IMR-90 (cell line): ENCODE measurements around the gene AMZ1. TPM values are rescaled to one million over a fixed set of nuclear protein-coding genes. Genes with fewer than 3 reads are reported as not detected.

Experiments
- ATAC-seq: fragments of 200-7000 bp; cut with Tn5 transposase; 2 replicates; pipeline ENCODE4 v1.9.1; 2020; ENCODE audit warnings: low read depth, mild to moderate bottlenecking, moderate library complexity
- BruUV-seq: library from RNA; stranded (reverse); fragments of 400-500 nt; replicated peaks from 2 replicates; lab custom pipeline; 2021; lab: Mats Ljungman, UMichigan
- CTCF ChIA-PET: fragments of 300-600 bp; formaldehyde crosslinking; extraction: SDS; loops from one replicate; lab custom pipeline; 2021; ENCODE audit warnings: antibody characterized with exemption; lab: Yijun Ruan, JAX
- POLR2A ChIA-PET: fragments of 300-600 bp; sonication (Branson Sonifier 250); formaldehyde crosslinking; loops from one replicate; lab custom pipeline; 2022; ENCODE audit warnings: antibody characterized with exemption; ENCODE audit not compliant: unreplicated experiment; lab: Charles Lee
- DNase-seq: peaks from one replicate; pipeline ENCODE4 v3.0.0; 2013
- H2AFZ ChIP-seq: replicated peaks from 2 replicates; pipeline ENCODE3; 2013; ENCODE audit warnings: low read length, mild to moderate bottlenecking; ENCODE audit not compliant: poor library complexity
- H2AK5ac ChIP-seq: 2 replicates; pipeline ENCODE4 v1.6.1; 2013; ENCODE audit warnings: low read depth, low read length, inconsistent platforms
- H2AK9ac ChIP-seq: replicated peaks from 2 replicates; pipeline ENCODE3; 2013; ENCODE audit warnings: mild to moderate bottlenecking, low read depth, low read length, moderate library complexity; ENCODE audit not compliant: poor library complexity
- H2BK120ac ChIP-seq: 2 replicates; pipeline ENCODE4 v1.6.1; 2013; ENCODE audit warnings: low read depth, low read length, inconsistent platforms
- H2BK15ac ChIP-seq: 3 replicates; pipeline ENCODE4 v1.6.1; 2013; ENCODE audit warnings: low read depth, low read length, inconsistent platforms
- H2BK20ac ChIP-seq: 2 replicates; pipeline ENCODE4 v1.6.1; 2013; ENCODE audit warnings: low read depth, mild to moderate bottlenecking, inconsistent platforms, low read length, moderate library complexity
- H2BK5ac ChIP-seq: 2 replicates; pipeline ENCODE4 v1.6.1; 2013; ENCODE audit warnings: mild to moderate bottlenecking, low read depth, low read length, inconsistent platforms; ENCODE audit not compliant: poor library complexity, severe bottlenecking
- H3K14ac ChIP-seq: replicated peaks from 2 replicates; pipeline ENCODE4 v1.6.1; 2013; ENCODE audit warnings: low read depth, low read length, inconsistent platforms
- H3K18ac ChIP-seq: 2 replicates; pipeline ENCODE4 v1.6.1; 2013; ENCODE audit warnings: low read depth, low read length, control low read depth
- H3K23ac ChIP-seq: 2 replicates; pipeline ENCODE4 v1.6.1; 2013; ENCODE audit warnings: low read depth, low read length, inconsistent platforms
- H3K27ac ChIP-seq: 2 replicates; pipeline ENCODE4 v1.5.1; 2013; ENCODE audit warnings: mild to moderate bottlenecking, control low read depth, low read length; ENCODE audit not compliant: insufficient read depth
- H3K27me3 ChIP-seq: 2 replicates; pipeline ENCODE4 v1.6.1; 2013; ENCODE audit warnings: low read length; ENCODE audit not compliant: control insufficient read depth, insufficient read depth
- H3K36me3 ChIP-seq: 2 replicates; pipeline ENCODE4 v1.6.1; 2013; ENCODE audit warnings: low read length, mixed read lengths; ENCODE audit not compliant: control insufficient read depth, insufficient read depth
- H3K4ac ChIP-seq: 2 replicates; pipeline ENCODE4 v1.6.1; 2013; ENCODE audit warnings: low read depth, low read length, inconsistent platforms
- H3K4me1 ChIP-seq: 2 replicates; pipeline ENCODE4 v1.6.1; 2013; ENCODE audit warnings: low read length, mixed read lengths; ENCODE audit not compliant: control insufficient read depth, insufficient read depth
- H3K4me2 ChIP-seq: 2 replicates; pipeline ENCODE4 v1.6.1; 2013; ENCODE audit warnings: low read depth, mild to moderate bottlenecking, control low read depth, low read length, moderate library complexity
- H3K4me3 ChIP-seq: 2 replicates; pipeline ENCODE4 v1.5.1; 2013; ENCODE audit warnings: low read depth, mild to moderate bottlenecking, control low read depth, low read length, moderate library complexity; ENCODE audit not compliant: insufficient read depth
- H3K56ac ChIP-seq: 2 replicates; pipeline ENCODE4 v1.6.1; 2013; ENCODE audit warnings: low read length, inconsistent platforms; ENCODE audit not compliant: insufficient read depth; ENCODE audit errors: extremely low read depth
- H3K79me1 ChIP-seq, 2 experiments: 2 replicates each; pipeline ENCODE4 v1.6.1; 2013; ENCODE audit warnings: low read length in 2 of 2, inconsistent platforms in 1 of 2, low read depth in 1 of 2
- H3K9ac ChIP-seq: 2 replicates; pipeline ENCODE4 v1.6.1; 2013; ENCODE audit warnings: low read depth, low read length, control low read depth
- H3K9me1 ChIP-seq: 2 replicates; pipeline ENCODE4 v1.6.1; 2013; ENCODE audit warnings: low read length, inconsistent platforms; ENCODE audit not compliant: insufficient read depth
- H3K9me3 ChIP-seq: 2 replicates; pipeline ENCODE4 v1.6.1; 2013; ENCODE audit warnings: low read length; ENCODE audit not compliant: control insufficient read depth, insufficient read depth
- H4K20me1 ChIP-seq: 2 replicates; pipeline ENCODE4 v1.6.1; 2013; ENCODE audit warnings: low read length, inconsistent platforms; ENCODE audit not compliant: insufficient read depth
- H4K5ac ChIP-seq: 2 replicates; pipeline ENCODE4 v1.6.1; 2013; ENCODE audit warnings: mild to moderate bottlenecking, low read depth, low read length, control low read depth
- H4K8ac ChIP-seq, 2 experiments: 2 replicates each; pipeline ENCODE4 v1.6.1; 2013; ENCODE audit warnings: low read depth in 2 of 2, low read length in 2 of 2, control low read depth in 1 of 2, inconsistent platforms in 1 of 2
- H4K91ac ChIP-seq: 2 replicates; pipeline ENCODE4 v1.6.1; 2013; ENCODE audit warnings: low read depth, low read length, inconsistent platforms; ENCODE audit not compliant: insufficient read depth
- MXI1 ChIP-seq: IDR thresholded peaks from 2 replicates; pipeline ENCODE4 v1.6.1; 2012; ENCODE audit warnings: low read depth, mild to moderate bottlenecking, low read length, moderate library complexity, borderline replicate concordance
- POLR2A ChIP-seq: IDR thresholded peaks from 2 replicates; pipeline ENCODE4 v1.6.1; 2012; ENCODE audit warnings: mild to moderate bottlenecking, low read depth, low read length
- RAD21 ChIP-seq: IDR thresholded peaks from 2 replicates; pipeline ENCODE4 v1.6.1; 2012; ENCODE audit warnings: low read length, improper control_type of control experiment
- WGBS, 2 experiments: methylation state at CpG; one replicate each; pipeline versions ENCODE4 v1.1.5 to v1.1.7; 2013; ENCODE audit warnings: missing lambda C conversion rate in 2 of 2; ENCODE audit not compliant: insufficient read length in 1 of 2; ENCODE audit errors: extremely low coverage in 2 of 2; 5-methylcytosine and 5-hydroxymethylcytosine counted together
- dilution Hi-C: fragments of 300-500 bp; cut with HindIII; formaldehyde crosslinking; loops from one replicate; pipeline ENCODE4 v1.14.3; 2018; ENCODE audit warnings: low sequenced_read_pairs; ENCODE audit not compliant: unreplicated experiment
- in situ Hi-C: fragments of 300-500 bp; cut with MboI; formaldehyde crosslinking; loops from 3 replicates; pipeline ENCODE4 v1.14.3; 2019; ENCODE audit warnings: low sequenced_read_pairs, inconsistent platforms, mixed read lengths
- intact Hi-C: fragments of 100-400 bp; cut with micrococcal nuclease; formaldehyde crosslinking; loops from 2 replicates; pipeline ENCODE4 v1.10.0; 2022
- polyA plus RNA-seq, 3 experiments: library from polyadenylated mRNA; depleted of rRNA; stranded (reverse); fragments of >200 nt; gene quantifications; 2 replicates each; pipeline ENCODE4 v1.2.3, GENCODE V29; 2012; ENCODE audit warnings: low replicate concordance in 1 of 3
- total RNA-seq: library from RNA; depleted of rRNA; stranded (reverse); fragments of >200 nt; gene quantifications from 2 replicates; pipeline ENCODE4 v1.2.3, GENCODE V29; 2012

AMZ1 gene
- total and polyA plus RNA-seq, 2 of the 4 experiments (the other 2 are of a cell fraction): 0.54 to 1.6 TPM

DNA sequence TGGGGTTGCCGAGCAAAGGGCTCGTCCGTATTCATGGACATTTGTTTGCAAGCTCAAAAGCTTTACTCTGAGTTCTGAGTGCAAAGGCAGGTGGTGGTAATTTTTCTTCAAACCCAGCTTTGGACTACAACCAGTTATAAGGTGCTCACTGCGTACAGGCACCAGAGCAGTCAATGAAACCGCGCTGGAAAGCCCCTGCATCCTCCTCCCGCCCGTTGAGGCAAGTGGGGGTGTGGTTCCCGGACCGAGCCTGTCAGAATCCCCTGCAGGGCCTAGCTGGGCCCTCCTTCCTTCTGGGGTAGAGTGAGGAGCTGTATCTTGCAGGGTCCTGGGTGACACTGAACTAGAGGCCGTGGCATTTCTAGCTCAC is 22.3 kb downstream of the AMZ1 start:
- H2BK20ac ChIP-seq: no peak overlapping the region
- no peak overlapping the region for H3K56ac ChIP-seq
- H3K4ac ChIP-seq: no peak overlapping the region
- H4K8ac ChIP-seq: no peak overlapping the region
- no TSS peak for BruUV-seq
- peaks cover 5% of the 10 kb centered on the region for H3K36me3 ChIP-seq
- H2AFZ ChIP-seq: no peak overlapping the region
- no peak for ATAC-seq
- no peak overlapping the region for H3K4me3 ChIP-seq
- intact Hi-C loops (no loop called here), dilution Hi-C loops (no loop called here), in situ Hi-C loops (no loop called here)
- no peaks in the 10 kb centered on the region for H3K27me3 ChIP-seq
- no peak overlapping the region for H2BK120ac ChIP-seq
- H3K9ac ChIP-seq: no peak overlapping the region
- no peaks in the 10 kb centered on the region for H3K9me1 ChIP-seq
- H3K18ac ChIP-seq: no peak overlapping the region
- H4K5ac ChIP-seq: no peak overlapping the region
- H3K27ac ChIP-seq: no peak overlapping the region
- no peak overlapping the region for H3K23ac ChIP-seq
- ChIA-PET CTCF (interaction anchor here (1.2 kb wide), 1 partner anchor 20 kb away, joined by 3 read pairs; no protein-coding TSS in a partner anchor), POLR2A (no interaction called here)
- no peaks in the 10 kb centered on the region; a peak in 1 of 4 replicates for H3K79me1 ChIP-seq
- TF ChIP-seq MXI1 (no peak), POLR2A (no peak), RAD21 (no peak)
- H4K20me1 ChIP-seq: no peaks in the 10 kb centered on the region; the same call in 1 of the 2 replicates
- no peak overlapping the region for H4K91ac ChIP-seq
- WGBS, 2 experiments: no CpG with 5 or more reads among the region's 11 CpGs
- H3K14ac ChIP-seq: no peak overlapping the region
- peaks cover 4% of the 10 kb centered on the region; the same call in 1 of the 2 replicates for H3K9me3 ChIP-seq
- no peak overlapping the region for H2AK9ac ChIP-seq
- H2AK5ac ChIP-seq: no peak overlapping the region
- no peak for DNase-seq
- H3K4me1 ChIP-seq: no peaks in the 10 kb centered on the region
- no peak overlapping the region for H2BK15ac ChIP-seq
- no peak overlapping the region for H2BK5ac ChIP-seq
- no peak overlapping the region for H3K4me2 ChIP-seq
